GM20431 (cell line): Measurements from ENCODE around the gene MME.

Source experiments
- in situ Hi-C: fragments of 300-500 bp; cut with MseI, MboI; formaldehyde crosslinking; loops from one replicate; pipeline ENCODE4 v1.15.0; 2020; ENCODE audit warnings: low sequenced_read_pairs; ENCODE audit not compliant: unreplicated experiment

The MME gene

GRCh38 chr3:155228676-155229075 is 148.6 kb downstream of the MME start:
- in situ Hi-C loops = no loop called here

- in situ Hi-C loops = no loop called here
Observed at GRCh38 chr3:155229086-155229485, 149.0 kb downstream of the MME start.

- in situ Hi-C loops = no loop called here
Observed at GRCh38 chr3:155230382-155230781, 150.3 kb downstream of the MME start.

- in situ Hi-C loops = no loop called here
Observed at GRCh38 chr3:155231792-155232191, 151.7 kb downstream of the MME start.

- in situ Hi-C loops = no loop called here
Observed at GRCh38 chr3:155232605-155233004, 152.5 kb downstream of the MME start.

GRCh38 chr3:155233213-155233612 is 153.1 kb downstream of the MME start:
- in situ Hi-C loops = no loop called here
